PC-9 (cell line): ENCODE measurements around the gene KRABD2.

Source experiments
- EZH2 ChIP-seq: fragments of 200-600 bp; sonication (generic); IDR thresholded peaks from 2 replicates; pipeline ENCODE4 v1.8.0; 2017; ENCODE audit warnings: antibody characterized with exemption, low read depth
- TF ChIP-seq, protein P1 (sequence below): fragments of 200-600 bp; sonication (generic); conservative IDR thresholded peaks from 2 replicates; pipeline ENCODE4 v1.6.1; 2017; ENCODE audit warnings: mixed run types, antibody characterized with exemption, mild to moderate bottlenecking, moderate library complexity

DNA sequence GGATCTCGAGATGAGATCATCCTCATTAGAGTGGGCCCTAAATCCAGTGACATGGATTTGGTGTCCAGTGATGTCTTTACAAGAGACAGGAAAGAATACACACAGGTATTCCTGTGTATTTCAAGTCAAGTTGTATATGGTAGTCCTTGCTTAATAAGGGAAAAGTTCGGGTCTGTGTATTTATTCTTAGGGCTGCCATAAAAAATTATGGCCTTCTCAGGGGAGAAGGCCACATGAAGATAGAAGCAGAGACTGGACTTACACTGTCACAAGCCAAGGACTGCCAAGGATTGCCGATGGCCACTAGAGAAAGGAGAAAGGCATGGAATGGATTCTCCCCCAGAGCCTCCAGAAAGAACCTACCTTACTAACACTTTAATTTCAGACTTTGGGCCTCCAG is 8.3 kb downstream of the KRABD2 start:
- TF ChIP-seq, protein P1, sequence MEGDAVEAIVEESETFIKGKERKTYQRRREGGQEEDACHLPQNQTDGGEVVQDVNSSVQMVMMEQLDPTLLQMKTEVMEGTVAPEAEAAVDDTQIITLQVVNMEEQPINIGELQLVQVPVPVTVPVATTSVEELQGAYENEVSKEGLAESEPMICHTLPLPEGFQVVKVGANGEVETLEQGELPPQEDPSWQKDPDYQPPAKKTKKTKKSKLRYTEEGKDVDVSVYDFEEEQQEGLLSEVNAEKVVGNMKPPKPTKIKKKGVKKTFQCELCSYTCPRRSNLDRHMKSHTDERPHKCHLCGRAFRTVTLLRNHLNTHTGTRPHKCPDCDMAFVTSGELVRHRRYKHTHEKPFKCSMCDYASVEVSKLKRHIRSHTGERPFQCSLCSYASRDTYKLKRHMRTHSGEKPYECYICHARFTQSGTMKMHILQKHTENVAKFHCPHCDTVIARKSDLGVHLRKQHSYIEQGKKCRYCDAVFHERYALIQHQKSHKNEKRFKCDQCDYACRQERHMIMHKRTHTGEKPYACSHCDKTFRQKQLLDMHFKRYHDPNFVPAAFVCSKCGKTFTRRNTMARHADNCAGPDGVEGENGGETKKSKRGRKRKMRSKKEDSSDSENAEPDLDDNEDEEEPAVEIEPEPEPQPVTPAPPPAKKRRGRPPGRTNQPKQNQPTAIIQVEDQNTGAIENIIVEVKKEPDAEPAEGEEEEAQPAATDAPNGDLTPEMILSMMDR = no peak
- no peak for TF ChIP-seq EZH2
